ENCODE measurements around the gene DESI2. TPM values are rescaled to one million over a fixed set of nuclear protein-coding genes. Genes with fewer than 3 reads are reported as not detected.

DESI2 gene
- total RNA-seq, 4 donors from 2014 or later = 22.8 to 33.0 (median 25.3) TPM

- intact Hi-C loops (cut with DNase I; ENCODE audit: low total_unique reads) (no loop called here), in situ Hi-C loops (cut with MboI; ENCODE audit: low sequenced_read_pairs in 4 of 4) (no loop called here)
- DNase-seq = no peak
- ATAC-seq = no peak
- Histone ChIP-seq H3K9me3 (no peaks in the 10 kb centered on the region), H3K4me3 (no peak overlapping the region), H3K4me1 (no peaks in the 10 kb centered on the region), H3K36me3 (no peaks in the 10 kb centered on the region), H3K27me3 (no peaks in the 10 kb centered on the region), H3K27ac (no peak overlapping the region)
- TF ChIP-seq CTCF (IDR thresholded peaks at IDR 0.05 in 4 of 5, conservative IDR thresholded peaks at IDR 0.05 in 1 of 5) (no peak), POLR2A (IDR thresholded peaks at IDR 0.05) (no peak)
These were observed 59.7 kb downstream of the DESI2 start for GRCh38 chr1:244712669-244713068.

DNA sequence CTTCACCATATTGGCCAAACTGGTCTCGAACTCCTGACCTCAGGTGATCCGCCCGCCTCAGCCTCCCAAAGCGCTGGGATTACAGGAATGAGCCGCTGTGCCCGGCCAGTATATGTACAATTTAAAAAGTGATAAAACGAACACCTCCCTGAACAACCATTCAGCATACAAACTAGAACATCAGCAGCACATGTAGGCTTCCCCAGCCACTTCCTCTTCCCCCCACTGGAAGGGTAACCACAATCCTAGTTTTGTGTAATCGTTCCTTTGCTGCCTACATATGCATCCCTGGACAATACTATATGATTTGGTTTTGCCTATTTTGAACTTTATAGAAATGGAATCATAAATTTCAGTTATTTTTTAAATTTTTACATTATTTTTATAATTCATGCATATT lies 60.4 kb downstream of the DESI2 start:
- Histone ChIP-seq H3K27me3 (no peaks in the 10 kb centered on the region), H3K4me3 (no peak overlapping the region), H3K36me3 (no peaks in the 10 kb centered on the region), H3K4me1 (no peaks in the 10 kb centered on the region), H3K27ac (no peak overlapping the region), H3K9me3 (no peaks in the 10 kb centered on the region)
- TF ChIP-seq CTCF (IDR thresholded peaks at IDR 0.05 in 4 of 5, conservative IDR thresholded peaks at IDR 0.05 in 1 of 5) (no peak), POLR2A (IDR thresholded peaks at IDR 0.05) (no peak)
- in situ Hi-C loops (cut with MboI; ENCODE audit: low sequenced_read_pairs in 4 of 4) = no loop called here
- DNase-seq (no peak), ATAC-seq (no peak)
- intact Hi-C loops (cut with DNase I; ENCODE audit: low total_unique reads) = no loop called here

DNA sequence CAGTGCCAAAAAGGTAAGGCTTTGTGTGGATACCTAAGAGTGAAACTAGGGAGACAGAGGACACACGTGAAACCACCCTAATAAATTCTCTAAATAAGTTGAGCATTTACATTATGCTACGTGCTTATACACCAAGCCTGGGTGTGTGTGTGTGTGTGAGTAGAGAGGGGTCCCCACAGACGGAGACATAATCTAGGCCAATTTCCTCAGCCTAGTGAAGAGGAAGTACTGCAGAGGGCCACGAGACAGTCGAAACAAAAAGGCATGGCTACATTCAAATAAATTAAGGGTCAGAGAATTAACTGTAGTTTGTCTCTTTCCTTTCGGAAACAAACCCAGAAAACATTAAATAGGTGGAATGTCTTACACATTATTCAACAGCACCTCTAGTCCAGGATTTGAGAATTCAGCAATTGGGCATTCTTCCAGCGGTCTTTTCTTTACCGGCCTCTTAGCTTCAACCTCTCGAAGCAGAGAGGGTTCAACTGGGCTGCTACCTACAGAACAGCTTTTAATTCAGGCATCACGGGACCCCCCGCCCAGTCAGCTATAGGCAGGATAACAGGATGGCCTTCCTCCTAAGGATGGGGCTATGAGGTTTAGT lies 75.0 kb downstream of the DESI2 start:
- Histone ChIP-seq H3K4me1 (peaks cover 0 to 5% of the 10 kb centered on the region in 2 donors), H3K4me3 (no peak overlapping the region), H3K27me3 (no peaks in the 10 kb centered on the region), H3K9me3 (no peaks in the 10 kb centered on the region), H3K36me3 (no peaks in the 10 kb centered on the region), H3K27ac (no peak overlapping the region)
- no peak for DNase-seq
- in situ Hi-C loops (cut with MboI; ENCODE audit: low sequenced_read_pairs in 4 of 4) (no loop called here), intact Hi-C loops (cut with DNase I; ENCODE audit: low total_unique reads) (no loop called here)
- TF ChIP-seq POLR2A (IDR thresholded peaks at IDR 0.05) (no peak), CTCF (IDR thresholded peaks at IDR 0.05 in 4 of 5, conservative IDR thresholded peaks at IDR 0.05 in 1 of 5) (no peak)
- no peak for ATAC-seq

DNA sequence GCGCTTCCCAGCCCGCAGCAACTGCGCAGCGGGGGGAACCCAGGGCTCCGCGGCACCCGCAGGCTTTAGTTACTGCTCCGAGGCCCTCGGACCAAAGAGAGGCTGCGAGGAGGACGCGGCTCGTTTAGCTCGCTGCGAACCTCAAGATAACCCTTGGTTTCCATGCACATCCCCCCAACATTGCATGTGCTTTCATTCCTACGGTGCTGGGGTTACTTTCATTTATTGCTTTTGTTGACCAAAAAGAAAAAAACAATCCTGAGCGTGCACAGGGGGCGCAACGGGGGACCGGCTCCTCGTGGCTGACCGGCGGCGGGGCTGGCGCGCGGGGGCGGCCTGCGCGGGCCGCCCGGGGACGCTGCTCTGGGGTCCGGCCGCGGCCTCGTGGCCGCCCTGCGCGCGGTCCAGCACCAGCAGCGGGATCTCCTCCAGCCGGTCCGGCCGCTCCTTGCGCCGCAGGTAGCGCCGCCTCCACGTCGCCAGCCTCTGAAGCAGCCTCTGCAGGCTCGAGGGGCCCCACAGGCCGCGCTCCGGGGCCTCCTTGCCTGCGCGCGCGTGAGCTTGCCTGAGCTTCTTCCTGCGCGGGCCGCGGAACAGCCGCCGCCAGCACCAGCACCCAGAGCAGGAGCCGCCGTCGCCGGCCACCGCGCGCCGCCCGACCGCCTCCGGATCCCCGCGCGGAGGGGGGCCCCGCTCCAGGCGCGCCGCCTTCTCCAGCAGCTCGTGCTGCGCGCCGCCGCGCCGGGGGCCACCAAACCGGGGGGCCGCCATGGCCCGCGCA lies 77.4 kb downstream of the DESI2 start:
- intact Hi-C loops (cut with DNase I; ENCODE audit: low total_unique reads) = no loop called here
- peak; percentile 33 to 44 for ATAC-seq
- DNase-seq = no peak
- Histone ChIP-seq H3K27ac (no peak overlapping the region), H3K4me1 (peaks cover 0 to 5% of the 10 kb centered on the region in 2 donors), H3K36me3 (no peaks in the 10 kb centered on the region), H3K4me3 (peak overlapping the region; percentile 58 to 69 (median 60)), H3K9me3 (no peaks in the 10 kb centered on the region), H3K27me3 (no peaks in the 10 kb centered on the region)
- in situ Hi-C loops (cut with MboI; ENCODE audit: low sequenced_read_pairs in 4 of 4) = no loop called here
- no peak for TF ChIP-seq POLR2A (IDR thresholded peaks at IDR 0.05)
- TF ChIP-seq CTCF (IDR thresholded peaks at IDR 0.05 in 4 of 5, conservative IDR thresholded peaks at IDR 0.05 in 1 of 5) = no peak
